PC-3 (cell line): Measurements from ENCODE around the gene PAX5.

Source experiments
- EZH2phosphoT487 ChIP-seq: fragments of 300-600 bp; sonication (generic); IDR thresholded peaks from 2 replicates; pipeline ENCODE4 v1.6.1; 2018; ENCODE audit warnings: mild to moderate bottlenecking, antibody characterized with exemption, low read length, borderline replicate concordance
- TF ChIP-seq, protein P1 (sequence below): fragments of 300-600 bp; sonication (generic); conservative IDR thresholded peaks from 2 replicates; pipeline ENCODE4 v1.5.1; 2017; ENCODE audit warnings: antibody characterized with exemption, low read depth, mild to moderate bottlenecking, low read length

DNA sequence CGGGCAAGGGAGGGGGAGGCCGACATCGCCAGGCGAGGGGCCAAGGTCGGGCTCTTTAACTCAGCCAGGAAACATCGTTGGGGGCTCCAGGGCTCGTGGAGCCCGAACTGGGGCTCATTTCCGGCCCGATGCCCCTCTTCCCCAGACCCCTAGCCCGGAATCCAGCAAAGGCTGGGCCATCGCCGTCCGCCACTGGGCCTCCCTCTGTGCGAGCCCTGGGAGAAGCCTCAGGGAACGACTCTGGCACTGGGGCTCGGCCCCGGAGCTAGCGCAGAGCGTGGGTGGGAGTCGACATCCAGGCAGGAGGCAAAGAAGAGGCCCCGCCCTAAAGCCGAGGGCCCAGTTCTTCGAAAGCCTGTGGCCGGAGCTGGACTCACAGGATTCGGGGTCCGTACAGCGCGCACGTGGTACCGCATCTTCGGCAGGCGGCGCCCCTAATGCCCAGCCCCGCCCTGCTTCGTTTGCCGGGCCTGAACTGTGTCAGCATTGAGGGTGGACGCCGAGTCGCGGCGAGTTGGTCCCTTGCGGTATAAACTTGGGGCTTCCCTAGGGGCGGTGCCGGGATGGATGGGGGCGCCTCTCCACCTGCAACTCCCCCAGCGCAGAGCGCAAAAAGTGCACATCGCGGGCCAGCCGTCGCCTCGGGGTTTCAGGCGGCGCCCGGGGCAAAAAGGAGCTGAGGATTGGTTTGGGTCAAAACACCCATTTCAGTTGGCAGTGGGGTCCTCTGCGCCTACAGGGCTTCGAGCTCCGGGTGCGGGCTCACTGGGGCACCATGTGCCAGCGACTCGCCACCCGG, 3.6 kb upstream of the PAX5 start:
- TF ChIP-seq EZH2phosphoT487, result no peak
- TF ChIP-seq, protein P1, sequence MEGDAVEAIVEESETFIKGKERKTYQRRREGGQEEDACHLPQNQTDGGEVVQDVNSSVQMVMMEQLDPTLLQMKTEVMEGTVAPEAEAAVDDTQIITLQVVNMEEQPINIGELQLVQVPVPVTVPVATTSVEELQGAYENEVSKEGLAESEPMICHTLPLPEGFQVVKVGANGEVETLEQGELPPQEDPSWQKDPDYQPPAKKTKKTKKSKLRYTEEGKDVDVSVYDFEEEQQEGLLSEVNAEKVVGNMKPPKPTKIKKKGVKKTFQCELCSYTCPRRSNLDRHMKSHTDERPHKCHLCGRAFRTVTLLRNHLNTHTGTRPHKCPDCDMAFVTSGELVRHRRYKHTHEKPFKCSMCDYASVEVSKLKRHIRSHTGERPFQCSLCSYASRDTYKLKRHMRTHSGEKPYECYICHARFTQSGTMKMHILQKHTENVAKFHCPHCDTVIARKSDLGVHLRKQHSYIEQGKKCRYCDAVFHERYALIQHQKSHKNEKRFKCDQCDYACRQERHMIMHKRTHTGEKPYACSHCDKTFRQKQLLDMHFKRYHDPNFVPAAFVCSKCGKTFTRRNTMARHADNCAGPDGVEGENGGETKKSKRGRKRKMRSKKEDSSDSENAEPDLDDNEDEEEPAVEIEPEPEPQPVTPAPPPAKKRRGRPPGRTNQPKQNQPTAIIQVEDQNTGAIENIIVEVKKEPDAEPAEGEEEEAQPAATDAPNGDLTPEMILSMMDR, result no peak
